WERI-Rb-1 (cell line): Measurements from ENCODE around the gene GCK.

Experiments used
- DNase-seq: peaks from one replicate; pipeline ENCODE4 v3.0.0-alpha.2; 2020
- H3K27ac ChIP-seq: fragments of 250-450 bp; sonication (Bioruptor Pico); 2 replicates; pipeline ENCODE4 v1.5.1; 2020; ENCODE audit warnings: mild to moderate bottlenecking, moderate library complexity
- H3K27me3 ChIP-seq: fragments of 250-450 bp; sonication (Bioruptor Pico); 2 replicates; pipeline ENCODE4 v1.5.1; 2021; ENCODE audit warnings: mild to moderate bottlenecking, low read depth, moderate library complexity; ENCODE audit not compliant: insufficient read depth, severe bottlenecking
- H3K36me3 ChIP-seq: fragments of 250-450 bp; sonication (Bioruptor Pico); 2 replicates; pipeline ENCODE4 v1.5.1; 2020; ENCODE audit warnings: mild to moderate bottlenecking, moderate library complexity
- H3K4me3 ChIP-seq: 2 replicates; pipeline ENCODE4 v1.5.1; 2011; ENCODE audit warnings: low read depth, mild to moderate bottlenecking, control low read depth, low read length
- H3K9me3 ChIP-seq: fragments of 250-450 bp; sonication (Bioruptor Pico); 2 replicates; pipeline ENCODE4 v1.5.1; 2021; ENCODE audit warnings: mild to moderate bottlenecking, moderate library complexity; ENCODE audit not compliant: severe bottlenecking
- CTCF ChIP-seq: IDR thresholded peaks from 2 replicates; pipeline ENCODE4 v1.5.1; 2011; ENCODE audit warnings: low read depth, mild to moderate bottlenecking, control low read depth, inconsistent platforms, low read length

GCK gene

GRCh38 chr7:44124822-44125202, 64.4 kb downstream of the GCK start:
- no peak for TF ChIP-seq CTCF
- Histone ChIP-seq H3K36me3 (peaks cover 24% of the 10 kb centered on the region), H3K4me3 (no peak overlapping the region), H3K27ac (no peak overlapping the region), H3K27me3 (no peaks in the 10 kb centered on the region), H3K9me3 (no peaks in the 10 kb centered on the region)
- no peak for DNase-seq

- peak within 1 kb of the TSS; percentile 92 for H3K27ac ChIP-seq
- H3K9me3 ChIP-seq = no peaks in the 10 kb centered on the region
- DNase-seq = peak; percentile 99
- peaks cover 33% of the 10 kb centered on the region for H3K36me3 ChIP-seq
- TF ChIP-seq CTCF = no peak
- H3K4me3 ChIP-seq = peak within 1 kb of the TSS; percentile 58
- H3K27me3 ChIP-seq = no peaks in the 10 kb centered on the region
Measured at GRCh38 chr7:44123190-44124003, 65.8 kb downstream of the GCK start, which contains the start of gene POLD2. POLD2 (minus strand) TSS chr7:44123548; CDS start chr7:44122053, 1,495 bp downstream.

- Histone ChIP-seq H3K27me3 (no peaks in the 10 kb centered on the region), H3K9me3 (no peaks in the 10 kb centered on the region), H3K36me3 (peaks cover 40% of the 10 kb centered on the region), H3K27ac (peak overlapping the region; percentile 92), H3K4me3 (peak overlapping the region; percentile 58)
- DNase-seq = no peak
- TF ChIP-seq CTCF = no peak
Measured at GRCh38 chr7:44122529-44122928, 66.7 kb downstream of the GCK start.

- H3K4me3 ChIP-seq = no peak overlapping the region
- peaks cover 46% of the 10 kb centered on the region for H3K36me3 ChIP-seq
- no peaks in the 10 kb centered on the region for H3K9me3 ChIP-seq
- no peaks in the 10 kb centered on the region for H3K27me3 ChIP-seq
- no peak overlapping the region for H3K27ac ChIP-seq
- no peak for DNase-seq
- TF ChIP-seq CTCF = no peak
Measured at GRCh38 chr7:44121761-44122420, 67.3 kb downstream of the GCK start.

GRCh38 chr7:44120395-44120794, 68.8 kb downstream of the GCK start:
- DNase-seq = no peak
- TF ChIP-seq CTCF = no peak
- H3K27me3 ChIP-seq = no peaks in the 10 kb centered on the region
- H3K27ac ChIP-seq = no peak overlapping the region
- H3K36me3 ChIP-seq = peaks cover 61% of the 10 kb centered on the region
- H3K4me3 ChIP-seq = no peak overlapping the region
- H3K9me3 ChIP-seq = no peaks in the 10 kb centered on the region
